Measurements from ENCODE around the gene MIGA1.

The MIGA1 gene

GRCh38 chr1:77872645-77873044, 93.2 kb downstream of the MIGA1 start:
- DNase-seq (ENCODE audit: low read depth), result no peak
- TF ChIP-seq, protein P1, sequence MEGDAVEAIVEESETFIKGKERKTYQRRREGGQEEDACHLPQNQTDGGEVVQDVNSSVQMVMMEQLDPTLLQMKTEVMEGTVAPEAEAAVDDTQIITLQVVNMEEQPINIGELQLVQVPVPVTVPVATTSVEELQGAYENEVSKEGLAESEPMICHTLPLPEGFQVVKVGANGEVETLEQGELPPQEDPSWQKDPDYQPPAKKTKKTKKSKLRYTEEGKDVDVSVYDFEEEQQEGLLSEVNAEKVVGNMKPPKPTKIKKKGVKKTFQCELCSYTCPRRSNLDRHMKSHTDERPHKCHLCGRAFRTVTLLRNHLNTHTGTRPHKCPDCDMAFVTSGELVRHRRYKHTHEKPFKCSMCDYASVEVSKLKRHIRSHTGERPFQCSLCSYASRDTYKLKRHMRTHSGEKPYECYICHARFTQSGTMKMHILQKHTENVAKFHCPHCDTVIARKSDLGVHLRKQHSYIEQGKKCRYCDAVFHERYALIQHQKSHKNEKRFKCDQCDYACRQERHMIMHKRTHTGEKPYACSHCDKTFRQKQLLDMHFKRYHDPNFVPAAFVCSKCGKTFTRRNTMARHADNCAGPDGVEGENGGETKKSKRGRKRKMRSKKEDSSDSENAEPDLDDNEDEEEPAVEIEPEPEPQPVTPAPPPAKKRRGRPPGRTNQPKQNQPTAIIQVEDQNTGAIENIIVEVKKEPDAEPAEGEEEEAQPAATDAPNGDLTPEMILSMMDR (IDR thresholded peaks at IDR 0.05; ENCODE audit: insufficient read depth, low read depth, low read length, missing control alignments), result no peak

GRCh38 chr1:77873461-77873860, 94.0 kb downstream of the MIGA1 start:
- DNase-seq (ENCODE audit: low read depth), result no peak
- H3K4me3 ChIP-seq (ENCODE audit: low read depth, low read length), result no peak overlapping the region
- TF ChIP-seq, protein P1 (IDR thresholded peaks at IDR 0.05; ENCODE audit: insufficient read depth, low read depth, low read length, missing control alignments), result no peak

More at GRCh38 chr1:77872645-77873044, 93.2 kb downstream of the MIGA1 start:
- H3K4me3 ChIP-seq (ENCODE audit: low read depth, low read length), result no peak overlapping the region

GRCh38 chr1:77874804-77875445, 95.5 kb downstream of the MIGA1 start:
- DNase-seq (ENCODE audit: low read depth), result no peak
- TF ChIP-seq, protein P1 (IDR thresholded peaks at IDR 0.05; ENCODE audit: insufficient read depth, low read depth, low read length, missing control alignments), result no peak
- H3K4me3 ChIP-seq (ENCODE audit: low read depth, low read length), result no peak overlapping the region

- no peak overlapping the region for H3K4me3 ChIP-seq (ENCODE audit: low read depth, low read length)
- no peak for DNase-seq (ENCODE audit: low read depth)
- TF ChIP-seq, protein P1 (IDR thresholded peaks at IDR 0.05; ENCODE audit: insufficient read depth, low read depth, low read length, missing control alignments), result no peak
These were observed 97.4 kb downstream of the MIGA1 start for GRCh38 chr1:77876884-77877283.

DNA sequence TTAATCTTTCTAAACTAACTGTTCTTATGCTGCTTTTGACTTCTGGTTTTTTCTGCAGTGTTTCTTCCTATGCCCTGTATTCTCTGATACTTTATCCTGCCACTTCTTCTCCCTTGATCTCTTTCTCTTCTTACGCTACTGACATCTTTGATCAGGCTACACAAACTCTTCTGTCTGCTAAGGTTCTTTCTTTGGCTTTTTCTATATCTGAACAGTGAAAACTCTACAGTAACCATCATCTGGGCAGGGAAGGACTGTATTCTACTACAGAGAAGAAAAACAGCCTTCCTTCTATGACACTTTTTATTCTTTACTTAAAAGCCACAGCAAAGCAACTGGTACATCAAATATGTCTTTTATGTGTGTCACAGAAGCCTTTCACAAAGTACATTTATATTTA, 101.6 kb downstream of the MIGA1 start:
- TF ChIP-seq, protein P1 (IDR thresholded peaks at IDR 0.05; ENCODE audit: insufficient read depth, low read depth, low read length, missing control alignments), result no peak
- H3K4me3 ChIP-seq (ENCODE audit: low read depth, low read length), result no peak overlapping the region

DNA sequence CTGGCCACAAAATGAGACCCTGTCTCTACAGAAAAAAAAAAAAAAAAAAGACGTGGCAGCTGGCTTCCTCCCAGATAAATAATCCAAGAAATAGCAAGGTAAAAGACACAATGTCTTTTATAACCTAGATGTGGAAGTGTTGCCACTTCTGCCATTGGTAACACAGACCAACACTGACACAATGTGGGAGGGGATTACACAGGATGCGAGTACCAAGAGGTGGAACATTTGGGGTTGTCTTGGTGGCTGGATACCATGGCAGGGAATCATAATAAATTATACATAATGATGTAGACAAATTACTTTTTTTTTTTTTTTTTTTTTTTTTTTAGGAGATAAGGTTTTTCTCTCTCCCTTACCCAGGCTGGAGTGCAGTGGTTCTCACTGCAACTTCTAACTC, 103.0 kb downstream of the MIGA1 start:
- DNase-seq (ENCODE audit: low read depth), result no peak
- TF ChIP-seq, protein P1 (IDR thresholded peaks at IDR 0.05; ENCODE audit: insufficient read depth, low read depth, low read length, missing control alignments), result no peak

More for the DNA sequence above, 101.6 kb downstream of the MIGA1 start:
- DNase-seq (ENCODE audit: low read depth), result no peak

More for the DNA sequence above, 103.0 kb downstream of the MIGA1 start:
- H3K4me3 ChIP-seq (ENCODE audit: low read depth, low read length), result no peak overlapping the region
